HEK293T (cell line): Measurements from ENCODE around the gene PDZD7.

Source experiments
- BHLHE40 ChIP-seq: fragments of 450-650 bp; IDR thresholded peaks from 2 replicates; pipeline ENCODE4 v1.6.1; 2016; ENCODE audit warnings: mild to moderate bottlenecking, moderate library complexity, borderline replicate concordance
- ELF4 ChIP-seq: fragments of 450-650 bp; IDR thresholded peaks from 2 replicates; pipeline ENCODE4 v1.6.1; 2017; ENCODE audit warnings: antibody characterized with exemption
- FOXA1 ChIP-seq: fragments of 450-650 bp; IDR thresholded peaks from 2 replicates; pipeline ENCODE4 v1.6.1; 2016; ENCODE audit warnings: mild to moderate bottlenecking
- SUZ12 ChIP-seq: fragments of 450-650 bp; IDR thresholded peaks from 2 replicates; pipeline ENCODE4 v1.6.1; 2016; ENCODE audit warnings: mild to moderate bottlenecking
- TARDBP ChIP-seq: fragments of 450-650 bp; IDR thresholded peaks from 2 replicates; pipeline ENCODE4 v1.6.1; 2016
- ZNF384 ChIP-seq: fragments of 450-650 bp; IDR thresholded peaks from 2 replicates; pipeline ENCODE4 v1.6.1; 2016

GRCh38 chr10:101035916-101036702, 5.2 kb upstream of the PDZD7 start:
- TF ChIP-seq SUZ12 (no peak), BHLHE40 (no peak), TARDBP (no peak), ELF4 (no peak), FOXA1 (no peak), ZNF384 (no peak)
